Heart left ventricle (tissue), 16 donors: ENCODE data around the gene IL1RN. TPM values are rescaled to one million over a fixed set of nuclear protein-coding genes. Genes with fewer than 3 reads are reported as not detected.

Experiments
- ATAC-seq, 4 donors: fragments of 200-7000 bp; cut with Tn5 transposase; one replicate each; pipeline ENCODE4 v1.9.1; 2020 to 2022; ENCODE audit warnings: moderate library complexity in 4 of 4, mild to moderate bottlenecking in 3 of 4, moderate number of reproducible peaks in 1 of 4
- DNase-seq, 5 donors: peaks; one replicate each; pipeline ENCODE4 v3.0.0-alpha.2; 2020
- H3K27ac ChIP-seq, 12 donors: fragments of 200-600 bp; sonication (generic) in 4 of 12; one replicate each; pipeline versions ENCODE4 v1.5.0 to v1.8.0; 2016 to 2022; ENCODE audit warnings: mild to moderate bottlenecking in 2 of 12
- H3K27me3 ChIP-seq, 9 donors: fragments of 200-600 bp; sonication (generic) in 2 of 9; one replicate each; pipeline versions ENCODE4 v1.5.1 to v1.8.0; 2016 to 2022; ENCODE audit warnings: mild to moderate bottlenecking in 3 of 9
- H3K36me3 ChIP-seq, 9 donors: fragments of 200-600 bp; sonication (generic) in 2 of 9; one replicate each; pipeline versions ENCODE4 v1.5.0 to v1.8.0; 2018 to 2022; ENCODE audit warnings: mild to moderate bottlenecking in 2 of 9
- H3K4me1 ChIP-seq, 12 donors: fragments of 200-600 bp; sonication (generic) in 4 of 12; one replicate each; pipeline versions ENCODE4 v1.5.0 to v1.8.0; 2016 to 2022; ENCODE audit warnings: mild to moderate bottlenecking in 3 of 12
- H3K4me3 ChIP-seq, 12 donors: fragments of 200-600 bp; sonication (generic) in 4 of 12; one replicate each; pipeline versions ENCODE4 v1.5.0 to v1.8.0; 2017 to 2022; ENCODE audit warnings: mild to moderate bottlenecking in 9 of 12, moderate library complexity in 4 of 12
- H3K9me3 ChIP-seq, 12 donors: fragments of 200-600 bp; sonication (generic) in 4 of 12; one replicate each; pipeline versions ENCODE4 v1.5.0 to v1.8.0; 2016 to 2022; ENCODE audit warnings: mild to moderate bottlenecking in 1 of 12
- CTCF ChIP-seq, 12 donors: fragments of 200-600 bp; sonication (generic) in 4 of 12; IDR thresholded peaks; one replicate each; pipeline versions ENCODE4 v1.5.0 to v1.8.0; 2018 to 2022; ENCODE audit warnings: antibody characterized with exemption in 12 of 12, mild to moderate bottlenecking in 5 of 12
- POLR2A ChIP-seq, 2 donors: fragments of 450-650 bp; IDR thresholded peaks; one replicate each; pipeline ENCODE4 v1.6.1; 2017; ENCODE audit warnings: antibody characterized with exemption in 2 of 2, mild to moderate bottlenecking in 2 of 2, moderate library complexity in 2 of 2
- WGBS, 4 donors: extraction: QIAGEN DNeasy Blood & Tissue Kit in 2 of 4; methylation state at CpG; one replicate each; pipeline versions ENCODE4 v1.1.5 to v1.1.7; 2013 to 2018; 5-methylcytosine and 5-hydroxymethylcytosine counted together
- intact Hi-C, 10 donors: fragments of 100-400 bp; cut with DNase I; formaldehyde crosslinking; loops; one replicate each; pipeline versions ENCODE4 v1.11.1 to v1.14.2; 2022
- polyA plus RNA-seq, 2 donors: library from polyadenylated mRNA; stranded (reverse); fragments of 200-250 nt; gene quantifications; one replicate each; pipeline ENCODE4 v1.2.3, GENCODE V29; 2013
- total RNA-seq, 9 donors: library from RNA; depleted of rRNA in 2 of 9; stranded (reverse); fragments of >200 nt in 2 of 9; fragmentation: NEBNext Ultra II Directional in 3 of 9; extraction: Animal tissue kit (Norgen Biotek cat#: 25700) in 3 of 9; gene quantifications; one replicate each; pipeline versions ENCODE4 v1.1.0 to v1.2.4, GENCODE V29; 2016 to 2023
- donor health status: ischemic (EF 13 %, LVEDD 7.1; RV severe dilation, severe dysfunction).
- donor health status: healthy with polysubstance abuse.
- donor health status: DM: no; HTN: yes; CAD: no.
- donor health status: DM: no; HTN: no; CAD: no.
- donor health status: ischemic (EF 25% LVEDD 6.9; RV normal size, moderate dysfunction).
- donor health status: ischemic (EF 25% LVEDD 5.7; RV mildly dilated, moderate dysfunction).
- donor health status: healthy.
- donor health status: DM: yes; HTN: yes; CAD: no.
- donor health status: ischemic (EF 35%, LVEDD 5.7; RV mildly dilated, moderate dysfunction).
- donor health status: nonischemic (EF 11% LVEDD 7.7; RV severe dilation, severe dysfunction).
- donor health status: DM: yes; HTN: yes; CAD: no.
- donor health status: PGD.
- donor health status: ischemic (EF 29% LVEDD 5.4; RV normal size, mild dysfunction).
- donor health status: nonischemic (EF 23%, LVEDD 6.1; RV moderate dilation, normal function).

IL1RN gene
- total and polyA plus RNA-seq, 11 donors = 0.16 to 11.4 (median 0.99) TPM

- WGBS, 4 donors = 61 to 73% (median 65%) methylated on average over 2 of the region's 2 CpGs
- no peak for ATAC-seq
Observed at GRCh38 chr2:113085542-113085941, 41.9 kb upstream of the IL1RN start.

DNA sequence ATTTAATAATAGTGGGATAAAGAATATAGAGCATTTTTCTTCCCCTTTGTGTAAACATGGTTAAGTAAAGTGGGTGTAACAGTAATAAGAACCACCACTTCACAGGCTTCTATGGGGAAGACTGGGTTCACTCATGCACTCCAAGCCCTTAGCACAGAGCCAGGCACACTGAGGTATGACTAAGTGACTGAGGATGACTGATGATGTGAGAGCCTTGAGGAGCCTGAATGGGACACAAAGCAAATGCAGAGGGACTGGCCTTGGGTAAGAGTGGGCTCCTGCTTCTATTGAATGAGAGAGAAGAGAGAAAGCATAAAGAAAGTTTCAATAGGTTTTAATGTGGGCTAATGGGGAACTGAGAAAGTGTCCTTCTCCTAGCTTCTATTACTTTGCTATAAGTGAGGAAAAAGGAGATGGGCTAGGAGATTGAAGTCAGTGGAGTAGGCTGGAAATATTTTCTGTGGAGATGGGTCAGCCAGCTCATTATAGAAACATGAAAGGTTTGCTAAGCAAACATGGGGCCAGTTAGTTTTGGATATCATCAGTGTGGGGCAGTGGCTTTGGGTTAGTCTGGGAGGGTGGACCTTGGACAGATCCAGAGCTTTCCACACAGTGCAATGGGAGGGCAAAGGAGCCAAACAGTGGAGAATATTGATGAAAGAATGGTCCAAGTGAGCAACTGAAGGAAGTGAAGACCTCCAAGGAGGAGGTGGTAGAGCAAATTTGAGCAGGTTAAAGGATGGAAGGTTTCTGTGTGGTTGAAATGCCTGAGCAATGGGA, 39.0 kb upstream of the IL1RN start:
- Histone ChIP-seq H3K9me3 (no peaks in the 10 kb centered on the region), H3K27ac (no peak overlapping the region), H3K36me3 (no peaks in the 10 kb centered on the region), H3K4me3 (no peak overlapping the region), H3K4me1 (peaks cover 0 to 5% (median 0%) of the 10 kb centered on the region in 12 donors), H3K27me3 (peaks cover 0 to 4% (median 0%) of the 10 kb centered on the region in 9 donors)
- ATAC-seq (no peak), DNase-seq (no peak)
- TF ChIP-seq POLR2A (IDR thresholded peaks at IDR 0.05) (no peak), CTCF (IDR thresholded peaks at IDR 0.05) (no peak)
- intact Hi-C loops = no loop called here

More at GRCh38 chr2:113085542-113085941, 41.9 kb upstream of the IL1RN start:
- Histone ChIP-seq H3K4me3 (no peak overlapping the region), H3K36me3 (no peaks in the 10 kb centered on the region), H3K27ac (no peak overlapping the region), H3K27me3 (peaks cover 0 to 5% (median 0%) of the 10 kb centered on the region in 9 donors), H3K4me1 (peaks cover 0 to 4% (median 0%) of the 10 kb centered on the region in 12 donors), H3K9me3 (no peaks in the 10 kb centered on the region)
- intact Hi-C loops = no loop called here
- DNase-seq = no peak
- TF ChIP-seq CTCF (IDR thresholded peaks at IDR 0.05) (no peak), POLR2A (IDR thresholded peaks at IDR 0.05) (no peak)

DNA sequence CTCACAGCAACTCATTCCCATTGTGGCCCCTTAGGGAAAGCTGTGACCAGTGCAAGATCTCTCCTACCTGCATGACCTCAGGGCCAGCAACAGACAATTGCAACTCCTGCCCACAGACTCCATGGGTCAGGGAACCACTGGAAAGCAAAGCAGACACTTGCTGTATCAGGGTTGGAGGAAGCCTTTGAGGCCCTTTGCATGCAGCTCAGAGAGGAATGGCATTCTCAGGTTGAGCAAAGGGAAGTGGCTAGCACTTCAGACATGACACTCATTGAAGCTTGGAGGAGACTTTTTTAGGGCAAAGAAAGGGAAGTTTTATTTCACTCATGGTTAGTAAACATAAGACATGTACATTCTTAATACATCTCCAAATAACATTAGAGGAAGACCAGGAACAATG, 37.5 kb upstream of the IL1RN start:
- Histone ChIP-seq H3K9me3 (peaks cover 0 to 3% (median 0%) of the 10 kb centered on the region in 12 donors), H3K27ac (no peak overlapping the region), H3K27me3 (peaks cover 0 to 4% (median 0%) of the 10 kb centered on the region in 9 donors), H3K4me1 (peaks cover 0 to 5% (median 0%) of the 10 kb centered on the region in 12 donors), H3K36me3 (no peaks in the 10 kb centered on the region), H3K4me3 (no peak overlapping the region)
- TF ChIP-seq CTCF (IDR thresholded peaks at IDR 0.05) = no peak
- no peak for TF ChIP-seq POLR2A (IDR thresholded peaks at IDR 0.05)
- intact Hi-C loops = no loop called here
- ATAC-seq (no peak), DNase-seq (no peak)

DNA sequence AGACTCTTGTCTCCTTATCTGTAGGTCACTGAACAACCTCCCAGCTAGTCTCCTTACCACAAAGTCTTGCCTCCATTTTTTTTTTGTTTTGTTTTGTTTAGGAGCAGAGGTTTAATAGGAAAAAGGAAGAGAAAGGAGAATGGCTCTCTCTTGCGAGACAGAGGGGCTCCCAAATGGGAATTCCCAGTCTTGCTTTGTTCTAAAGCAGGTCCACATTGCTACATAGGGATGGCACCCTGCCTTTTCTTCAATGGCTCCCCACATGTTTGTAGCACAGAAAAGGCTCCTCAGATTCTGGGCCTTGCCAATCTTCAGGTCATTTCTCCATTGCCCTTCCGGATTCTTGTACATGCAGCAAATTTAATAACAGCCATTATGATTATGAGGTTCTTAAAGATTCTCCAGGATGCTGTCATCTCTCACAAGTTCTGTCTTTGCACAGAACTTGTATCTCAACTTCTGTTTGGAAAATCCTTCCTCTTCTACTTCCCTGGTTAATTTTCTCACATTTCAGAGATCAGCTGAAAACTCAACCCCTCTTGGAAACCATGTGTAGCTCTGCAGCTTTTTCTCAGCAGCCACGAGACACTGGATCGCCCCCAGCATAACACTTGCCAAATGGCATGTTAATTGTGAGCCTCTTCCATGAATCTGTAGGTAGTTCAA, 36.0 kb upstream of the IL1RN start:
- TF ChIP-seq POLR2A (IDR thresholded peaks at IDR 0.05) = no peak
- TF ChIP-seq CTCF (IDR thresholded peaks at IDR 0.05) = no peak
- WGBS, 4 donors = 64 to 78% (median 67%) methylated on average over 4 of the region's 4 CpGs

More for the DNA sequence above, 36.0 kb upstream of the IL1RN start:
- no peak for DNase-seq
- Histone ChIP-seq H3K4me1 (peaks cover 0 to 5% (median 0%) of the 10 kb centered on the region in 12 donors), H3K4me3 (no peak overlapping the region), H3K9me3 (peaks cover 0 to 8% (median 0%) of the 10 kb centered on the region in 12 donors), H3K27me3 (peaks cover 0 to 4% (median 0%) of the 10 kb centered on the region in 9 donors), H3K36me3 (no peaks in the 10 kb centered on the region), H3K27ac (no peak overlapping the region)
- intact Hi-C loops = no loop called here
- ATAC-seq = no peak
